ENCODE data around the gene FAM107B. TPM values are rescaled to one million over a fixed set of nuclear protein-coding genes. Genes with fewer than 3 reads are reported as not detected.

FAM107B gene
- total and polyA plus RNA-seq, 8 donors, result 22.6 to 105 (median 54.5) TPM

DNA sequence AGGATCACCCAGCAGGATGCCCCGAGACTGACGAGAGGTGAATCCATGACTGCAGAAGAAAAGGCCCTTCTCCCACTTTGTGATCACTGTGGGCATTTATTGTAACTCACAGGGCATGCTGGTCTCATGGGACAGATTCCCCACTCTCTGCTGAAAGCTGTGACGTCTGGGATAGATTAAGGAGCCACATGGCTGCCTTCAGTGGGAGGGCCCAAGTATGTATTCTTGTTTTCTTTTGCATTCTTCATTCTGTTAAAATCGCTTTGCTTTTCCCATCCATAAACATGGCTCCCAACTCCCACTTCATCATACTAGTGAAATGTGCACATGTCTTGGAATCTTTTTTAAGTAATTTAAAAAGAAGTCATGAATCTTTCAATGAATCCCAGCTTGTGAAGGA is 67.2 kb downstream of the FAM107B start:
- DNase-seq, result no peak
- no peak overlapping the region for H3K27ac ChIP-seq
- H3K4me3 ChIP-seq, result no peak overlapping the region
- H3K4me1 ChIP-seq, result no peaks in the 10 kb centered on the region
- no peaks in the 10 kb centered on the region for H3K36me3 ChIP-seq
- WGBS, 2 donors, result 90% methylated on average over 4 of the region's 4 CpGs
- intact Hi-C loops (cut with DNase I), result no loop called here
- no peak for FAIRE-seq
- no peak for TF ChIP-seq CTCF (IDR thresholded peaks at IDR 0.05)
- ATAC-seq, result no peak
- no peaks in the 10 kb centered on the region for H3K27me3 ChIP-seq
- no peaks in the 10 kb centered on the region for H3K9me3 ChIP-seq

- no peak overlapping the region for H3K27ac ChIP-seq
- no peak for FAIRE-seq
- intact Hi-C loops (cut with DNase I), result no loop called here
- DNase-seq, result no peak
- H3K9me3 ChIP-seq, result no peaks in the 10 kb centered on the region
- no peak overlapping the region for H3K4me3 ChIP-seq
- no peaks in the 10 kb centered on the region for H3K36me3 ChIP-seq
- H3K4me1 ChIP-seq, result no peaks in the 10 kb centered on the region
- H3K27me3 ChIP-seq, result no peaks in the 10 kb centered on the region
- WGBS, 2 donors, result 77 to 79% methylated on average over 5 of the region's 5 CpGs
- TF ChIP-seq CTCF (IDR thresholded peaks at IDR 0.05), result no peak
- no peak for ATAC-seq
Observed at GRCh38 chr10:14705548-14706230, 69.0 kb downstream of the FAM107B start.

GRCh38 chr10:14703631-14704001 is 71.1 kb downstream of the FAM107B start:
- DNase-seq (no peak), FAIRE-seq (no peak), ATAC-seq (no peak)
- no peaks in the 10 kb centered on the region for H3K9me3 ChIP-seq
- WGBS, 2 donors, result 84 to 89% methylated on average over 3 of the region's 3 CpGs
- no peaks in the 10 kb centered on the region for H3K4me1 ChIP-seq
- no peaks in the 10 kb centered on the region for H3K36me3 ChIP-seq
- no peak for TF ChIP-seq CTCF (IDR thresholded peaks at IDR 0.05)
- H3K27me3 ChIP-seq, result no peaks in the 10 kb centered on the region
- intact Hi-C loops (cut with DNase I), result no loop called here
- no peak overlapping the region for H3K4me3 ChIP-seq
- H3K27ac ChIP-seq, result no peak overlapping the region

DNA sequence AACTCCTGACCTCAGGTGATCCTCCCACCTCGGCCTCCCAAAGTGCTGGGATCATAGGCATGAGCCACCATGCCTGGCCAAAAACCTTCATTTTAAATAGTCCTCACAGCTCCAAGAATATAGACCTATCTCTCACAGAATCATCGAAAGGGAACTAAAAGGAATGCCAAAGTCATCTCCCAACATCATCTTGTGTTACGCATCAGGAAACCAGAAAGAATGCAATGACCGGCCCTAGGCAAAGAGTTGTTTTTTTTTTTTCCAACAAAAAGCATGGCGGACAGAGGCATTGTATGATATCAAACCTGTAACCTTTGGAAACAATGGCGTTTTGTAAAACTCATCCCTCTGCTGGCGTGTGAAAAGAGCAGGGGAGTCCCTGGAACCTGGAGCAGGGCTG is 73.2 kb downstream of the FAM107B start:
- Histone ChIP-seq H3K36me3 (no peaks in the 10 kb centered on the region), H3K9me3 (no peaks in the 10 kb centered on the region), H3K27me3 (no peaks in the 10 kb centered on the region), H3K27ac (no peak overlapping the region), H3K4me1 (no peaks in the 10 kb centered on the region), H3K4me3 (no peak overlapping the region)
- TF ChIP-seq CTCF (IDR thresholded peaks at IDR 0.05), result no peak
- ATAC-seq (no peak), FAIRE-seq (no peak), DNase-seq (no peak)
- 91 to 95% methylated on average over 7 of the region's 7 CpGs for WGBS, 2 donors
- intact Hi-C loops (cut with DNase I), result no loop called here

- H3K4me3 ChIP-seq, result no peak overlapping the region
- DNase-seq (no peak), ATAC-seq (no peak), FAIRE-seq (no peak)
- no peaks in the 10 kb centered on the region for H3K9me3 ChIP-seq
- no peaks in the 10 kb centered on the region for H3K36me3 ChIP-seq
- intact Hi-C loops (cut with DNase I), result no loop called here
- TF ChIP-seq CTCF (IDR thresholded peaks at IDR 0.05), result no peak
- WGBS, 2 donors, result 50% methylated on average over 1 of the region's 1 CpG; no CpG with 5 or more reads in 1 of the 2 donors
- no peaks in the 10 kb centered on the region for H3K4me1 ChIP-seq
- no peaks in the 10 kb centered on the region for H3K27me3 ChIP-seq
- H3K27ac ChIP-seq, result no peak overlapping the region
Observed at GRCh38 chr10:14700546-14700945, 74.2 kb downstream of the FAM107B start.

Data from pancreas (tissue), 10 donors.